CD4-positive, alpha-beta T cell (primary cell): ENCODE data around the gene LINGO1. TPM values are rescaled to one million over a fixed set of nuclear protein-coding genes. Genes with fewer than 3 reads are reported as not detected.

ENCODE experiments used
- ATAC-seq: fragments of 200-7000 bp; cut with Tn5 transposase; one replicate; pipeline ENCODE4 v1.10.0; 2022; ENCODE audit warnings: mild to moderate bottlenecking; ENCODE audit not compliant: poor library complexity
- CTCF ChIA-PET: fragments of 350-600 bp; sonication (Branson Sonifier 250); formaldehyde crosslinking; loops from one replicate; lab custom pipeline; 2021; ENCODE audit warnings: antibody characterized with exemption, inconsistent platforms; lab: Charles Lee
- POLR2A ChIA-PET: fragments of 350-600 bp; sonication (Branson Sonifier 250); formaldehyde crosslinking; loops from one replicate; lab custom pipeline; 2021; ENCODE audit warnings: antibody characterized with exemption, inconsistent platforms; lab: Charles Lee
- DNase-seq, 14 experiments: peaks; one replicate each; pipeline ENCODE4 v3.0.0-alpha.2; 2013 to 2020; ENCODE audit warnings: mixed read lengths in 2 of 14
- H3K27ac ChIP-seq, 2 donors: one replicate each; pipeline versions ENCODE4 v1.5.1 to v1.7.0; 2013; ENCODE audit warnings: low read length in 2 of 2, low read depth in 1 of 2, mild to moderate bottlenecking in 1 of 2
- H3K27me3 ChIP-seq, 2 experiments: 1 replicate in 1 of 2; 2 replicates in 1 of 2; pipeline versions ENCODE4 v1.6.1 to v1.7.0; 2013; ENCODE audit warnings: low read length in 2 of 2, control low read depth in 1 of 2, mild to moderate bottlenecking in 1 of 2, moderate library complexity in 1 of 2; ENCODE audit not compliant: insufficient read depth in 2 of 2, control insufficient read depth in 1 of 2
- H3K36me3 ChIP-seq: one replicate; pipeline ENCODE4 v1.6.1; 2013; ENCODE audit warnings: low read length, control low read depth; ENCODE audit not compliant: insufficient read depth
- H3K4me1 ChIP-seq: one replicate; pipeline ENCODE4 v1.6.1; 2013; ENCODE audit warnings: low read length, control low read depth; ENCODE audit not compliant: insufficient read depth
- H3K4me3 ChIP-seq: one replicate; pipeline ENCODE4 v1.5.1; 2013; ENCODE audit warnings: mild to moderate bottlenecking, low read length, moderate library complexity
- H3K9me3 ChIP-seq, 2 experiments: 1 replicate in 1 of 2; 2 replicates in 1 of 2; pipeline versions ENCODE4 v1.6.1 to v1.7.0; 2013; ENCODE audit warnings: low read length in 2 of 2, mild to moderate bottlenecking in 2 of 2, control low read depth in 1 of 2, moderate library complexity in 1 of 2; ENCODE audit not compliant: control insufficient read depth in 1 of 2, insufficient read depth in 1 of 2
- H3K27ac Mint-ChIP-seq: one replicate; pipeline ENCODE4 v1.8.0; 2020; ENCODE audit warnings: mixed read lengths
- H3K27me3 Mint-ChIP-seq: one replicate; pipeline ENCODE4 v1.8.0; 2021; ENCODE audit warnings: mixed read lengths
- H3K36me3 Mint-ChIP-seq: one replicate; pipeline ENCODE4 v1.8.0; 2021; ENCODE audit warnings: low read depth, mixed read lengths
- H3K4me1 Mint-ChIP-seq: one replicate; pipeline ENCODE4 v1.8.0; 2021; ENCODE audit warnings: low read depth, mixed read lengths
- H3K4me3 Mint-ChIP-seq: one replicate; pipeline ENCODE4 v1.8.0; 2020; ENCODE audit warnings: mild to moderate bottlenecking, mixed read lengths
- H3K9me3 Mint-ChIP-seq: one replicate; pipeline ENCODE4 v1.8.0; 2020; ENCODE audit warnings: mixed read lengths
- CTCF ChIP-seq: fragments of 200-600 bp; IDR thresholded peaks from one replicate; pipeline ENCODE4 v1.8.0; 2022; ENCODE audit warnings: antibody characterized with exemption, mild to moderate bottlenecking
- intact Hi-C, 2 experiments: fragments of 100-400 bp; cut with DNase I in 1 of 2; cut with micrococcal nuclease in 1 of 2; formaldehyde crosslinking; loops; one replicate each; pipeline versions ENCODE4 v1.15.1 to v1.9.0; 2023 to 2025; cut with DNase I, micrococcal nuclease
- total RNA-seq, 174 experiments: library from RNA in 2 of 174; stranded (reverse) in 2 of 174; gene quantifications; one replicate each; pipeline ENCODE4 v1.2.3 and lab custom pipeline; 2021 to 2026

LINGO1 gene
- total RNA-seq, 2 experiments from 2014 or later: not detected

DNA sequence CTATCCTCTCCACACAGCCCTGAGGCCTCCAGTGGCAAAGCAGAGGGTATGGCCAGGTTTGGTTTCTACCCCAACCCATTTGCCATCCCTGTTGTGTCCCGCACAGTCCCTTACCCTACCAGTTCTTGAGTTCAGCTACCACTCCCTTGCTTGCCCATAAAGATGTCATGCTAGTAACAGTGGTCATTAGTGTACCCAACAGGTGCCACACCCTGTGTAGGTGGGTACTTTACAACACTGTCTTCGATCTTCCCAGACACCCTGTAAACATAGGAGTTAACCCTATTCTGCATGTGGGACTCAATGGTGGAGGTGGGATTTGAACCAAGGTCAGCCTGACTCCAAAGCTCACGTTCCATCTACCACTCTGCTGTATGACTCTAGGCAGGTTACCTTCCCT lies 23.2 kb downstream of the LINGO1 start:
- Mint-ChIP-seq H3K27me3 (peaks cover 9% of the 10 kb centered on the region), H3K4me1 (peaks cover 5% of the 10 kb centered on the region), H3K4me3 (no peak overlapping the region), H3K27ac (no peak overlapping the region), H3K9me3 (no peaks in the 10 kb centered on the region), H3K36me3 (no peaks in the 10 kb centered on the region)
- POLR2A ChIA-PET: no interaction called here
- CTCF ChIA-PET: no interaction called here
- no peak for ATAC-seq
- no peak for TF ChIP-seq CTCF
- Histone ChIP-seq H3K9me3 (peaks cover 0 to 8% of the 10 kb centered on the region in 2 experiments), H3K36me3 (no peaks in the 10 kb centered on the region), H3K27ac (no peak overlapping the region), H3K27me3 (no peaks in the 10 kb centered on the region), H3K4me3 (no peak overlapping the region), H3K4me1 (no peaks in the 10 kb centered on the region)
- no peak for DNase-seq
- intact Hi-C loops: no loop called here

GRCh38 chr15:77608774-77609173 lies 23.9 kb downstream of the LINGO1 start:
- Mint-ChIP-seq H3K27me3 (peaks cover 9% of the 10 kb centered on the region), H3K27ac (no peak overlapping the region), H3K4me3 (no peak overlapping the region), H3K9me3 (no peaks in the 10 kb centered on the region), H3K4me1 (peaks cover 5% of the 10 kb centered on the region), H3K36me3 (no peaks in the 10 kb centered on the region)
- intact Hi-C loops: no loop called here
- ChIA-PET CTCF (no interaction called here), POLR2A (no interaction called here)
- H3K4me1 ChIP-seq: no peaks in the 10 kb centered on the region
- TF ChIP-seq CTCF: no peak
- peaks cover 0 to under 1% of the 10 kb centered on the region in 2 experiments for H3K9me3 ChIP-seq
- ATAC-seq (no peak), DNase-seq (no peak)
- no peak overlapping the region for H3K27ac ChIP-seq
- no peaks in the 10 kb centered on the region for H3K36me3 ChIP-seq
- no peak overlapping the region for H3K4me3 ChIP-seq
- H3K27me3 ChIP-seq: no peaks in the 10 kb centered on the region

DNA sequence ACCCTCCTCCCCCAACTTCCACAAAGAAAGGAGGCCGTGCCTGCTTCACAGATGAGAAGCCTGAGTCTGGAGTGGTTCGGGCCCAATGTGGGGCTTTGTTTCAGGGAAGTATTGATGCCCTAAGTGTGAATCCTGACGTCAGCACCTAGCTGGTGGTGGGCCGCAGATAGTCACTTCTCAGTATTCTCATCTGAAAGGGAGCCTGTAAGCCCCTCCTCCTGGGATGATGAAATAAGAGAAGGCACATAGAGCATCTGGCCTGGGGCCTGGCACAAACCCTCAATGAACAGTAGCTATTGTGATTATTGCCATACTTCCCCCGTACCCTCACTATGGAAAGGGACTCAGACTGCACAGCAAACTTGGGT lies 24.8 kb downstream of the LINGO1 start:
- H3K4me1 Mint-ChIP-seq: peaks cover 5% of the 10 kb centered on the region
- Histone ChIP-seq H3K36me3 (no peaks in the 10 kb centered on the region), H3K27ac (no peak overlapping the region), H3K4me1 (no peaks in the 10 kb centered on the region), H3K9me3 (no peaks in the 10 kb centered on the region), H3K27me3 (no peaks in the 10 kb centered on the region), H3K4me3 (no peak overlapping the region)
- H3K4me3 Mint-ChIP-seq: no peak overlapping the region
- intact Hi-C loops: no loop called here
- no peak overlapping the region for H3K27ac Mint-ChIP-seq
- no peak for DNase-seq
- ChIA-PET CTCF (no interaction called here), POLR2A (no interaction called here)
- H3K9me3 Mint-ChIP-seq: no peaks in the 10 kb centered on the region
- peaks cover 9% of the 10 kb centered on the region for H3K27me3 Mint-ChIP-seq
- TF ChIP-seq CTCF: no peak
- H3K36me3 Mint-ChIP-seq: no peaks in the 10 kb centered on the region
- no peak for ATAC-seq
